Measurements from ENCODE around the gene PALD1.
A peak's percentile ranks its signal among the peaks of the same experiment; 100 is the strongest.
"Not testable (repeated sequence)": the region's sequence is repeated elsewhere in the genome, so short reads cannot be mapped to it uniquely, and the experiment has no call there.

PALD1 gene

DNA sequence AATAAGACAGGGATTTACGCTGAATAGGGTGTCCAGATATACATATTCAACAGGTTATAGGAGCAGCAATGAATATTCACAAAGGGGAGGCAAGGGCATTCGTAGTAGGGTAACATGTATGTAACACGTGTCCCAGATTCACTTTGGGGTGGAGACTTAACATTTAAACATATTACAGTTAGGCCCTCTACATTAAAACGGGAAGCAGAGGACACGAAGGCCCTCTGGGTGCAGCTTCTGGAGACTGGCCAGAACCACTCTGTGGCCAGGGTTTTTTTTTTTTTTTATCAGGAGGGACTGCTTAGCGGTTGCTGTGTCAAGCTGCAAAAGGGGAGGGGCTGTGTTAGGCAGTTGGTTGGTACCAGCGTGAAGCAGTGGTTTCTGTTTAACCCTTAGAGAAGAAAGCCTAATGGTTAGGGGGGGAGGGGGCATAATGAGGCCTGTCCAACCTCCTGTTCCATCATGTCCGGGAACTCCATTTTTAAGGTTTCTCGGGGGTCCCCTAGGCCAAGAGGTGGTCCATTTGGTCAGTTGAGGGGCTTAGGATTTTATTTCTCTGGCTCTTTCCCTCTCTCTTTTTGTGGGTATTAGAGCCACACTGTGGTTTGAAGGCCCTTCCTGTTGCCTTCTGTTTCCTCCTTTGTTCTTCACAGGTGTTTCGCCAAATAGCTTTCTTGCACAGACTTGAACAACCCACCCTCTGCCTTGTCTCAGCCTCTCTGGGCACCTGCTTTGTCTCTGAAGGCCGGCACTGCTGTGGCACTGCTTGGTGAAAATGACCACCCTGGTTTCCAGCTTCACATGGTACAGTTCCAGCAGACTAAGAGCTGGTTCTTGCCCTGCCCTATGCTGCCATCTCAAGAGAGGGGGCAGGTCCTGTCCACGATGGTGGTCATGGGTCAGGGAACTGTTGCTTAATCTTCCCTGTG, 97.6 kb downstream of the PALD1 start:
- in situ Hi-C loops (cut with MboI; ENCODE audit: low pct_unique_long_range_greater_than_20kb, low sequenced_read_pairs, unreplicated experiment) = no loop called here
- TF ChIP-seq, protein P1, sequence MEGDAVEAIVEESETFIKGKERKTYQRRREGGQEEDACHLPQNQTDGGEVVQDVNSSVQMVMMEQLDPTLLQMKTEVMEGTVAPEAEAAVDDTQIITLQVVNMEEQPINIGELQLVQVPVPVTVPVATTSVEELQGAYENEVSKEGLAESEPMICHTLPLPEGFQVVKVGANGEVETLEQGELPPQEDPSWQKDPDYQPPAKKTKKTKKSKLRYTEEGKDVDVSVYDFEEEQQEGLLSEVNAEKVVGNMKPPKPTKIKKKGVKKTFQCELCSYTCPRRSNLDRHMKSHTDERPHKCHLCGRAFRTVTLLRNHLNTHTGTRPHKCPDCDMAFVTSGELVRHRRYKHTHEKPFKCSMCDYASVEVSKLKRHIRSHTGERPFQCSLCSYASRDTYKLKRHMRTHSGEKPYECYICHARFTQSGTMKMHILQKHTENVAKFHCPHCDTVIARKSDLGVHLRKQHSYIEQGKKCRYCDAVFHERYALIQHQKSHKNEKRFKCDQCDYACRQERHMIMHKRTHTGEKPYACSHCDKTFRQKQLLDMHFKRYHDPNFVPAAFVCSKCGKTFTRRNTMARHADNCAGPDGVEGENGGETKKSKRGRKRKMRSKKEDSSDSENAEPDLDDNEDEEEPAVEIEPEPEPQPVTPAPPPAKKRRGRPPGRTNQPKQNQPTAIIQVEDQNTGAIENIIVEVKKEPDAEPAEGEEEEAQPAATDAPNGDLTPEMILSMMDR (IDR thresholded peaks at IDR 0.05; ENCODE audit: extremely low read depth, insufficient read depth, missing control alignments) = no peak
- DNase-seq (ENCODE audit: low spot score) = peak; percentile 60

DNA sequence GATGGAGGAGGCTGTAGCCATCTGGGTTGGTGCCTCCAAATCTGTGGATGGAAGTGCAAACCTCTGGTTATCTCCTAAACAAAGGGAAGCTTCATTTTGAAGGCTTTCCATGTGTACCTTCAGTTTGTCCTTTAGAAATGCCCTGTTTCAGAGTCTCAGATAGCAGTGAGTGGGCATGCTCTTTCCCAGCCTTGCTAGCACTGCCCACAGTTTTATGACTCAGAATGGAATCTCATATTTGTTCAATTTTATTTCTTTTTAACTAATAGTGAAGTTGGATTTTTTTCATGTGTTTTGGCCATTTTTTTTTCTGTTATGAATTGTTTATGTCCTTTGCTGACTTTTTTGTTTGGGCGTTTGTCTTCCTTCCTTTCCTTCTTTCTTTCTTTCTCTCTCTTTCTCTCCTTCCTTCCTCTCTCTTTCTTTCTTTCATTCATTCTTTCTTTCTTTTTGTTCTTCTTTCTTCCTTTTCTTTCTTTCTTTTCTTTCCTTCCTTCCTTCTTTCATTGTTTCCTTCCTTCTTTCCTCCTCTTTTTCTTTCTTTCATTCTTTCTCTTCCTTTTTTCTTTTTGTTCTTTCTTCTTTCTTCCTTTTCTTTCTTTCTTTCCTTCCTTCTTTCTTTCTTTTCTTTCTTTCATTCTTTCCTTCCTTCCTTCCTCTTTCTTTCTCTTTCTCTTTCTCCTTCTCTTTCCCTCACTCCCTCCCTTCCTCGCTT, 98.4 kb downstream of the PALD1 start:
- TF ChIP-seq, protein P1 (IDR thresholded peaks at IDR 0.05; ENCODE audit: extremely low read depth, insufficient read depth, missing control alignments) = no peak
- in situ Hi-C loops (cut with MboI; ENCODE audit: low pct_unique_long_range_greater_than_20kb, low sequenced_read_pairs, unreplicated experiment) = no loop called here
- DNase-seq (ENCODE audit: low spot score) = no peak

DNA sequence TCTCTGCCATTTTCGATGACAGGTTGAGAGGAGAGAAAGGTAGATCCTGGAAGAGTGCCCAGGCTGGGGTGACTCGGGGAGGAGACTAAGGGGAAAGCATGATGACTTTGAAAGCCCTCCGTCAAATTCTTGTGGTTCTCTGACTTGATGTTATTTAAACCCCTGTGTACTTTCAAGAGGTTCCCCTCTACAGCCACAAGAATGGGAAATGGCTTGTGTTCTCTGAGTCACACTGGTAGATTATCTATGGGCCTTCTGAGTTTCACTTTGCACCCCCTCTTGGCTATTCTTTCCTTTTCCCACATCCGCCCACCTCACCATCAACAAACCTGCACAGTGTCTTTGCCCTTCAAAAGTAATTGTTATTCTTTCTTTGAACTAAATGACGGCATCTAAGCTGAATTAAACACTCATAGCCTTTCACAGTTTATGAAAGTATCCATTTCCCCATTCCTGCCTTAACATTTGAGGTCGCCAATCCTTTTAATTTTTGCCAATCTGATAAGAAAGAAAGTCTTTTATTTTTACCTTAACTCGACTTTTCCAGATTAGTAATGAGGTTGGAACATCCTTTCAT, 99.9 kb downstream of the PALD1 start:
- peak; percentile 71 for DNase-seq (ENCODE audit: low spot score)
- TF ChIP-seq, protein P1 (IDR thresholded peaks at IDR 0.05; ENCODE audit: extremely low read depth, insufficient read depth, missing control alignments) = no peak
- in situ Hi-C loops (cut with MboI; ENCODE audit: low pct_unique_long_range_greater_than_20kb, low sequenced_read_pairs, unreplicated experiment) = no loop called here

DNA sequence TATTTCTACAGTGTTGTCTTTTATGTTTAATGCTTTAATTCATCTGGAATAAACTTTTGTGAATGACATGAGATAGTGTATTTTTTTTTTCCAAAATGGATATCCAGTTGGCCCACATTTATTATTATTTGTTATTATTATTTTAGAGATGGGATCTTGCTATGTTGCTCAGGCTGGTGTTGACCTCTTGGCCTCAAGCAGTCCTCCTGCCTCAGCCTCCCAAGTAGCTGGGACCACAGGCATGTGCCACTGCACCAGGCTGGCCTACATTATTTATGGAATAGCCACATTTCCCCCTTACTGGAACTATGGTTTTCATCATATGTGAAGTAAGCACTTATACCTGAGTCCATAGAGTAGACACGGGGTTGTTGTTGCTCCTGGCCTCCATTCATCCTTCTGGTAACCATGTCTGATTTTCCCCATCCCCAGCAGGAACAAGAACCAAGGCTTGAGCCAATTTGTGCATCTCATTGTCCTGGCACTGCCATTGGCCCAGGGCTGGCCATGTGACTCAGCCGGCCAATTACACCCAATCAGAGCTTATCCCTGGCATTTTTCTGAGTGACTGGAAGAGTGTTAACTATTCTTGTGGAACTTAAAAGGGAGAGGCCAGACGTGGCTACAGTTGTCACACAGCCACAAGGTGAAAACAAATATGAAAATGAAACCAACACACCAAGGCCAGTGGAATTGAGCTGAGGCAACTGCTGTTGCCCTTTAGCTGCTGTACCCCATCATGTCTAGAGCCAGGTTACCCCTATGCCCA, 100.9 kb downstream of the PALD1 start:
- DNase-seq (ENCODE audit: low spot score) = no peak
- in situ Hi-C loops (cut with MboI; ENCODE audit: low pct_unique_long_range_greater_than_20kb, low sequenced_read_pairs, unreplicated experiment) = no loop called here
- TF ChIP-seq, protein P1 (IDR thresholded peaks at IDR 0.05; ENCODE audit: extremely low read depth, insufficient read depth, missing control alignments) = no peak

DNA sequence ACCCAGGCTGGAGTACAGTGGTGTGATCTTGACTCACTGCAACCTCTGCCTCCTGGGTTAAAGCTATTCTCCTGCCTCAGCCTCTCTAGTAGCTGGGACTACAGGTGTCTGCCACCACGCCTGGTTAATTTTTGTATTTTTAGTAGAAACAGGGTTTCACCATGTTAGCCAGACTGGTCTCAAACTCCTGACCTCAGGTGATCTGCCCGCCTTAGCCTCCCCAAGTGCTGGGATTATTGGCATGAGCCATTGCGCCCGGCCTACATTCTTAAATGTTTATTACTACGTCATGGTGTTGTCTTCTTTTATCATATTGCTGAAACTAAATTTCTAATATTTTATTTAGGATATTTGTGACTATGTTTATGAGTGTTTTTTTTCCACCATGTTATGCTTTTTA, 102.6 kb downstream of the PALD1 start:
- in situ Hi-C loops (cut with MboI; ENCODE audit: low pct_unique_long_range_greater_than_20kb, low sequenced_read_pairs, unreplicated experiment); DNase-seq (ENCODE audit: low spot score): not testable (repeated sequence)

DNA sequence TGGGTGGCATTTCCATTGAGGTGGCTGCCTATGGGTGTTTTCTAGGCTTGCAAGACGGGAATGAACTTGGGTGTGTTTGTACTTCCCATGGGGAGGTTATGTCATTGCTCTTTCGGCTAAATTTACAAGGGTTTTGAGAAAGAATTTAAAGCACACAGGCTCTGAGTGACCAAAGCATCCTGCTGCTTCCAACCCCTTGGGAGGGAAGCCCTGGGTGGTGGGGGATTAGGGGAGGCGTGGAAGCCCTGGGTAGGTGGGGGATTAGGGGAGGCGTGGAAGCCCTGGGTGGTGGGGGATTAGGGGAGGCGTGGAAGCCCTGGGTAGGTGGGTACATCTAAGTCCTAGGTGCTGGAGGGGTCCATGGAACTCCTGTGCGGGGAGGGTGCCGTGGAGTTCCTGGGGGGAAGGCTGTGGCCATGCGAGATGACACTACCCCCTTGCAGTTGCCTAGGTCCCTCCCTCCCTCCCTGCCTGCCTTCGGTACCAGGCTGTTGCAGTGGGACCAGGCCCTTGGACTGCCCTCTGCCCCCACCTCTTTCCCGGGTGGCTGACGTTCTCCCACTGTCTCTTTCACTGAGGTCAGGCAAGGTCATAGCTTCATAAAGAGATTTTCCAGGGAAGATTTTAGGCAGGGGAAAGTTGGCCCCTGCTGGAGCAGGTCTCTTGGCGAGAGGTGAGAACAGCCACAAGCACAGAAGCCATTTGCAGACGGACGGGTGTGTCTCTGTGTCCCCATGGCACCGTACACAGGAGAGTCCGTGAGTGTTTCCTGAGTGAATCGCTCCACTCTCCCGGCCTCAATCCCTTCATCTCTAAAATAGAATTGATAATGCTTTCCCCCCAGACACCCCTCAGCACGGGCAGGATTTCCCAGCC, 104.5 kb downstream of the PALD1 start:
- in situ Hi-C loops (cut with MboI; ENCODE audit: low pct_unique_long_range_greater_than_20kb, low sequenced_read_pairs, unreplicated experiment) = no loop called here
- TF ChIP-seq, protein P1 (IDR thresholded peaks at IDR 0.05; ENCODE audit: extremely low read depth, insufficient read depth, missing control alignments) = no peak
- no peak for DNase-seq (ENCODE audit: low spot score)

Data from GM13977 (cell line).